HPDE6-E6E7 (cell line): Measurements from ENCODE around the gene EBF3.

Source experiments
- DNase-seq: peaks from one replicate; pipeline ENCODE4 v3.0.0; 2011; ENCODE audit warnings: missing footprints; ENCODE audit errors: extremely low spot score

The EBF3 gene

GRCh38 chr10:129945064-129945463 lies 19.0 kb downstream of the EBF3 start:
- DNase-seq, result no peak

- DNase-seq, result no peak
These were observed 19.6 kb downstream of the EBF3 start for GRCh38 chr10:129944456-129944855.

- DNase-seq, result no peak
These were observed 20.9 kb downstream of the EBF3 start for GRCh38 chr10:129942936-129943715.

- DNase-seq, result no peak
These were observed 21.7 kb downstream of the EBF3 start for GRCh38 chr10:129942391-129942790.

- no peak for DNase-seq
These were observed 22.1 kb downstream of the EBF3 start for GRCh38 chr10:129942019-129942277.

GRCh38 chr10:129941199-129942018 lies 22.7 kb downstream of the EBF3 start:
- no peak for DNase-seq

GRCh38 chr10:129940617-129941198 lies 23.4 kb downstream of the EBF3 start:
- DNase-seq, result no peak

GRCh38 chr10:129939416-129940275 lies 24.4 kb downstream of the EBF3 start:
- no peak for DNase-seq

- no peak for DNase-seq
These were observed 25.6 kb downstream of the EBF3 start for GRCh38 chr10:129938460-129938859.

GRCh38 chr10:129937351-129937751 lies 26.7 kb downstream of the EBF3 start:
- no peak for DNase-seq

GRCh38 chr10:129936923-129937300 lies 27.2 kb downstream of the EBF3 start:
- DNase-seq, result no peak

- DNase-seq, result no peak
These were observed 27.7 kb downstream of the EBF3 start for GRCh38 chr10:129936266-129936922.

GRCh38 chr10:129935867-129936152 lies 28.3 kb downstream of the EBF3 start:
- DNase-seq, result no peak

- DNase-seq, result no peak
These were observed 28.8 kb downstream of the EBF3 start for GRCh38 chr10:129935102-129935866.

GRCh38 chr10:129934196-129934925 lies 29.7 kb downstream of the EBF3 start:
- no peak for DNase-seq

- DNase-seq, result no peak
These were observed 30.5 kb downstream of the EBF3 start for GRCh38 chr10:129933456-129934092.

- DNase-seq, result no peak
These were observed 31.2 kb downstream of the EBF3 start for GRCh38 chr10:129932751-129933433.

GRCh38 chr10:129932182-129932581 lies 31.9 kb downstream of the EBF3 start:
- DNase-seq, result no peak
